ENCODE results near the gene TRIM16. TPM values are rescaled to one million over a fixed set of nuclear protein-coding genes. Genes with fewer than 3 reads are reported as not detected.
"Not testable (repeated sequence)": the region's sequence is repeated elsewhere in the genome, so short reads cannot be mapped to it uniquely, and the experiment has no call there.

Gene TRIM16
- total and polyA plus RNA-seq, 2 experiments from 2014 or later, result 20.6 to 48.8 TPM

- H3K4me1 ChIP-seq (ENCODE audit: low read depth); H3K4me3 ChIP-seq; H3K9me3 ChIP-seq (ENCODE audit: low read depth); DNase-seq (ENCODE audit: low read depth in 1 of 2, low spot score in 1 of 2); H3K36me3 ChIP-seq; H3K27me3 ChIP-seq; H3K27ac ChIP-seq: not testable (repeated sequence)
Measured at GRCh38 chr17:15642505-15643251, 41.4 kb downstream of the TRIM16 start.

GRCh38 chr17:15642014-15642413, 42.1 kb downstream of the TRIM16 start:
- H3K27me3 ChIP-seq; H3K9me3 ChIP-seq (ENCODE audit: low read depth); H3K27ac ChIP-seq: not testable (repeated sequence)

GRCh38 chr17:15630930-15631453, 53.1 kb downstream of the TRIM16 start:
- not testable (repeated sequence) for DNase-seq (ENCODE audit: low read depth in 1 of 2, low spot score in 1 of 2); H3K36me3 ChIP-seq; H3K27me3 ChIP-seq; H3K4me1 ChIP-seq (ENCODE audit: low read depth); H3K4me3 ChIP-seq; H3K27ac ChIP-seq; H3K9me3 ChIP-seq (ENCODE audit: low read depth)

More at GRCh38 chr17:15642014-15642413, 42.1 kb downstream of the TRIM16 start:
- H3K36me3 ChIP-seq; H3K4me1 ChIP-seq (ENCODE audit: low read depth); DNase-seq (ENCODE audit: low read depth in 1 of 2, low spot score in 1 of 2); H3K4me3 ChIP-seq: not testable (repeated sequence)

- H3K36me3 ChIP-seq; H3K9me3 ChIP-seq (ENCODE audit: low read depth); H3K27ac ChIP-seq; H3K4me1 ChIP-seq (ENCODE audit: low read depth); DNase-seq (ENCODE audit: low read depth in 1 of 2, low spot score in 1 of 2); H3K27me3 ChIP-seq; H3K4me3 ChIP-seq: not testable (repeated sequence)
Measured at GRCh38 chr17:15629991-15630390, 54.1 kb downstream of the TRIM16 start.

- H3K9me3 ChIP-seq (ENCODE audit: low read depth); H3K4me3 ChIP-seq; DNase-seq (ENCODE audit: low read depth in 1 of 2, low spot score in 1 of 2); H3K4me1 ChIP-seq (ENCODE audit: low read depth); H3K27me3 ChIP-seq; H3K27ac ChIP-seq; H3K36me3 ChIP-seq: not testable (repeated sequence)
Measured at GRCh38 chr17:15623661-15624209, 60.4 kb downstream of the TRIM16 start.

GRCh38 chr17:15623255-15623654, 60.9 kb downstream of the TRIM16 start:
- not testable (repeated sequence) for H3K4me3 ChIP-seq; H3K4me1 ChIP-seq (ENCODE audit: low read depth); DNase-seq (ENCODE audit: low read depth in 1 of 2, low spot score in 1 of 2); H3K9me3 ChIP-seq (ENCODE audit: low read depth); H3K27ac ChIP-seq; H3K36me3 ChIP-seq; H3K27me3 ChIP-seq

GRCh38 chr17:15622124-15622523, 62.0 kb downstream of the TRIM16 start:
- not testable (repeated sequence) for H3K4me3 ChIP-seq; H3K27me3 ChIP-seq; H3K4me1 ChIP-seq (ENCODE audit: low read depth); H3K36me3 ChIP-seq; H3K27ac ChIP-seq; H3K9me3 ChIP-seq (ENCODE audit: low read depth); DNase-seq (ENCODE audit: low read depth in 1 of 2, low spot score in 1 of 2)

GRCh38 chr17:15619331-15620058, 64.6 kb downstream of the TRIM16 start, which contains the start of gene FBXW10B:
FBXW10B (minus strand) TSS chr17:15619704; CDS start chr17:15619512, 192 bp downstream.
- H3K27me3 ChIP-seq; H3K4me1 ChIP-seq (ENCODE audit: low read depth); H3K36me3 ChIP-seq; H3K4me3 ChIP-seq; H3K27ac ChIP-seq; H3K9me3 ChIP-seq (ENCODE audit: low read depth); DNase-seq (ENCODE audit: low read depth in 1 of 2, low spot score in 1 of 2): not testable (repeated sequence)

- not testable (repeated sequence) for H3K27me3 ChIP-seq; H3K4me3 ChIP-seq; DNase-seq (ENCODE audit: low read depth in 1 of 2, low spot score in 1 of 2); H3K4me1 ChIP-seq (ENCODE audit: low read depth); H3K9me3 ChIP-seq (ENCODE audit: low read depth); H3K27ac ChIP-seq; H3K36me3 ChIP-seq
Measured at GRCh38 chr17:15616828-15617227, 67.3 kb downstream of the TRIM16 start.

GRCh38 chr17:15615850-15616249, 68.3 kb downstream of the TRIM16 start:
- H3K27me3 ChIP-seq; H3K9me3 ChIP-seq (ENCODE audit: low read depth); H3K36me3 ChIP-seq; H3K4me1 ChIP-seq (ENCODE audit: low read depth); H3K27ac ChIP-seq; H3K4me3 ChIP-seq; DNase-seq (ENCODE audit: low read depth in 1 of 2, low spot score in 1 of 2): not testable (repeated sequence)

GRCh38 chr17:15613111-15613510, 71.0 kb downstream of the TRIM16 start:
- not testable (repeated sequence) for H3K27me3 ChIP-seq; H3K4me3 ChIP-seq; DNase-seq (ENCODE audit: low read depth in 1 of 2, low spot score in 1 of 2); H3K36me3 ChIP-seq; H3K9me3 ChIP-seq (ENCODE audit: low read depth); H3K27ac ChIP-seq; H3K4me1 ChIP-seq (ENCODE audit: low read depth)

GRCh38 chr17:15592960-15593359, 91.2 kb downstream of the TRIM16 start:
- H3K4me3 ChIP-seq; H3K27ac ChIP-seq; H3K9me3 ChIP-seq (ENCODE audit: low read depth); DNase-seq (ENCODE audit: low read depth in 1 of 2, low spot score in 1 of 2); H3K27me3 ChIP-seq; H3K36me3 ChIP-seq; H3K4me1 ChIP-seq (ENCODE audit: low read depth): not testable (repeated sequence)

GRCh38 chr17:15591986-15592385, 92.1 kb downstream of the TRIM16 start:
- not testable (repeated sequence) for DNase-seq (ENCODE audit: low read depth in 1 of 2, low spot score in 1 of 2); H3K36me3 ChIP-seq; H3K27me3 ChIP-seq; H3K9me3 ChIP-seq (ENCODE audit: low read depth); H3K27ac ChIP-seq; H3K4me3 ChIP-seq; H3K4me1 ChIP-seq (ENCODE audit: low read depth)

GRCh38 chr17:15590844-15591243, 93.3 kb downstream of the TRIM16 start:
- not testable (repeated sequence) for H3K4me1 ChIP-seq (ENCODE audit: low read depth); DNase-seq (ENCODE audit: low read depth in 1 of 2, low spot score in 1 of 2); H3K4me3 ChIP-seq; H3K9me3 ChIP-seq (ENCODE audit: low read depth); H3K36me3 ChIP-seq; H3K27ac ChIP-seq; H3K27me3 ChIP-seq
